ENCODE measurements around the gene RNF5. TPM values are rescaled to one million over a fixed set of nuclear protein-coding genes. Genes with fewer than 3 reads are reported as not detected.
A peak's percentile ranks its signal among the peaks of the same experiment; 100 is the strongest.

The RNF5 gene
- total RNA-seq, 4 donors from 2014 or later, result 20.8 to 59.0 (median 40.8) TPM

DNA sequence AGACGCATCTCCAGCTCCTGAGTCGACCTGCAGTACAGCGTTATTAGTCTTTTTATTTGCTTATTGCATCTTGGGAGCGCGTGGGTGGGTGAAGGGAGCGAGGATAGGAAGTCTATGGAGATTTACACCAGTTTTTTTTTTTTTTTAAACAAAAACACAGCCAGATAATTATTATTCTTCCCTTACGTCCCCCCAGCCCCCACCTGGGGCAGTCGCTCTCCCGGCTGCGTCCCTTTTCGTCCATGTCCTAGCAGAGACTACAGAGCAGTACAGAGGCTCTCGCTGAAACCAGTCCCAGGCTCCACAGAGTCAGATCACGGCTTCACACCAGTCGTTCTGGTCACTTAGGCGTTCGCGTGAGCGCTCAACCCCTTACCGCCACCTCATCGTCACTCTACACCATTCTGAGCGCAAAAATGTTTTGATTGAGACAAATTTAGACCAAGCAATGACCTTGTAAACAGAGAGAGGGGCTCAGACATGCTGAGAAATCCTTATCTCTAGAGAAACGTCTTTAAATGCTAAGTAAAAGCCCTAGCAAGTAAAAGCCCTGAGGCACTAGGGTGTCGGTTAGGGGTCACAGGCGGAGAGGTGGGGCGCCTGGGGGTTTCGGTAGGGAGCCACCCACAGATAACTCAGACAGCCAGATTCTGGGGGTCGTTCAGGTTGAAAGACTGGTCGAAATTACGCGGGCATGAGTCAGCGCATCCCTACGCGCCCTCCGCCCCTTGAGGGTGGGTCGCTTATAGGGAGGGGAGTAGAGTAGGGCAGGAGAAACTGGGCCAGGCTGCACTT is 25.2 kb upstream of the RNF5 start:
- WGBS, 2 donors, result 24 to 28% methylated on average over 32 to 35 of the region's 35 CpGs
- Histone ChIP-seq H3K4me1 (peaks cover 19 to 76% (median 26%) of the 10 kb centered on the region in 3 donors), H3K27me3 (peaks cover 0 to 16% (median 0%) of the 10 kb centered on the region in 4 donors), H3K4me3 (peak overlapping the region; percentile 61 to 95 (median 78)), H3K36me3 (peaks cover 6 to 36% (median 21%) of the 10 kb centered on the region in 3 donors), H3K27ac (peak overlapping the region; percentile 87 to 98 (median 94)), H3K9me3 (no peaks in the 10 kb centered on the region)
- TF ChIP-seq POLR2A (IDR thresholded peaks at IDR 0.05) (no peak), CTCF (IDR thresholded peaks at IDR 0.05) (no peak)
- no peak for DNase-seq
- intact Hi-C loops (cut with DNase I), result no loop called here

DNA sequence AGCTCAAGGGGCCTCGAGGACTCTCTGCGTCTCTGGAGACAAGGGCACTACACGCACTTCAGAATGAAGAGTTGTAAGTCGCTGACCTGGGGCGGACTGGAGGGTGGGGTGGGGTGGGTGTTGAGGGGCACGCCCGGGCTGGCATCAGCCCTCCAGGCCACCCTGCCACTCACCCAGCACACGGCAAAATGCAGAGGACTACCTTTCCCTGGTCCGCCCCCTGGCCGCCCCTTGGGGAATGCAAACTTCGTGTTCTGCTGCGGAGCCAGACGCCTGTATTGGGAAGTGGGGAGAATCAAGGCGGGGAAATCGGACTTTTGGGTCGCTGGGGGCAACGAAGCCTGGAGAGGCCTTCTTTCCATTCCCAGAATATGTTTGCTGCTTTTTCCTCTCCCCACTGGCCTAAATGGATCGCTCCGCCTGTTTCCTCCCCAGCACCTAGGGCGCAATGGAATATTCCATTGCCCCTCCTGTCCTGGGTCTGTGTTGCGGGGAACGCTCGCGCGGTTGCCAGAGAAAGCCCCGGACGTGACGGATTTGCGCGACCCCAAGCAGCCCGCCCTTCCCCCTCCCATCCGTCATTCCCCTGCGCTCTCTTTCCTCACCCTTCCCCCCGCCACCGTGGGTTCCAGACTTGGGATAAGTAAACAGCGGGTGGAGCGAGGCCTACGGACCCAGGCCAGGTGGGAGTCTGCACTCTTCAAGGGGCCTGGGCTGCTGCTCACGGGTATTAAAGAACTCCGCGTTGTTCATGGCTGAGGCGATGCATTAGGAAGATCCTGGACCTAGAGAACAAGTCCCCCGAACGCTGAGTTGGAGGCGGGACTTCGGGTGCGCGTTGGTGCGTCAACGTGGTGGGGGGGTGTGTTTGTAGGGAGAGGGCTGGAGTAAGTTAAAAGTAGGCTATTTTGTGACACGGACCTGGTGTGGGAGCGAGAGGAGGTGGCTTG is 24.4 kb upstream of the RNF5 start, which contains the start of gene PPT2:
Gene PPT2 (plus strand): TSS at position 578 of the 950 bp plus-strand sequence. CDS start 454 bp downstream, outside the sequence.
- peaks cover 15 to 40% (median 22%) of the 10 kb centered on the region in 3 donors for H3K36me3 ChIP-seq
- TF ChIP-seq POLR2A (IDR thresholded peaks at IDR 0.05) (peak in 2 of 4 donors; percentile 19 to 29), CTCF (IDR thresholded peaks at IDR 0.05) (peak in 4 of 6 experiments; percentile 11 to 25 (median 14))
- WGBS, 2 donors, result 0 to 1% methylated on average over 16 to 45 of the region's 52 CpGs
- H3K27me3 ChIP-seq, result peaks cover 0 to 14% (median 0%) of the 10 kb centered on the region in 4 donors
- peaks cover 19 to 67% (median 26%) of the 10 kb centered on the region in 3 donors for H3K4me1 ChIP-seq
- no peak for DNase-seq
- intact Hi-C loops (cut with DNase I), result no loop called here
- H3K27ac ChIP-seq, result peak within 1 kb of the TSS; percentile 87 to 98 (median 94)
- H3K9me3 ChIP-seq, result no peaks in the 10 kb centered on the region
- H3K4me3 ChIP-seq, result peak within 1 kb of the TSS; percentile 61 to 95 (median 78)

GRCh38 chr6:32154514-32155161 is 23.6 kb upstream of the RNF5 start:
- H3K4me3 ChIP-seq, result peak overlapping the region; percentile 61 to 95 (median 78)
- peaks cover 19 to 61% (median 26%) of the 10 kb centered on the region in 3 donors for H3K4me1 ChIP-seq
- DNase-seq, result no peak
- WGBS, 2 donors, result 0 to 8% methylated on average over 4 to 10 of the region's 34 CpGs
- peaks cover 0 to 6% (median 0%) of the 10 kb centered on the region in 4 donors for H3K27me3 ChIP-seq
- no peaks in the 10 kb centered on the region for H3K9me3 ChIP-seq
- TF ChIP-seq POLR2A (IDR thresholded peaks at IDR 0.05), result no peak
- peak; percentile 28 to 77 (median 66) for TF ChIP-seq CTCF (IDR thresholded peaks at IDR 0.05)
- H3K36me3 ChIP-seq, result peaks cover 16 to 40% (median 22%) of the 10 kb centered on the region in 3 donors
- intact Hi-C loops (cut with DNase I), result no loop called here
- H3K27ac ChIP-seq, result peak overlapping the region; percentile 87 to 98 (median 94)

- Histone ChIP-seq H3K9me3 (no peaks in the 10 kb centered on the region), H3K36me3 (peaks cover 16 to 62% (median 22%) of the 10 kb centered on the region in 3 donors), H3K27me3 (no peaks in the 10 kb centered on the region), H3K27ac (no peak overlapping the region), H3K4me3 (no peak overlapping the region), H3K4me1 (peaks cover 19 to 40% (median 26%) of the 10 kb centered on the region in 3 donors)
- intact Hi-C loops (cut with DNase I), result no loop called here
- WGBS, 2 donors, result 85 to 91% methylated on average over 9 of the region's 9 CpGs
- no peak for DNase-seq
- TF ChIP-seq POLR2A (IDR thresholded peaks at IDR 0.05) (no peak), CTCF (IDR thresholded peaks at IDR 0.05) (no peak)
Observed at GRCh38 chr6:32156891-32157290, 21.3 kb upstream of the RNF5 start.

All from esophagus squamous epithelium (tissue), 5 donors.